Pancreas (tissue), 10 donors: Measurements from ENCODE around the gene SUPT3H. TPM values are rescaled to one million over a fixed set of nuclear protein-coding genes. Genes with fewer than 3 reads are reported as not detected.

Source experiments
- ATAC-seq, 4 donors: fragments of 200-7000 bp; cut with Tn5 transposase; one replicate each; pipeline versions ENCODE4 v1.8.0 to v1.9.1; 2020; ENCODE audit warnings: mild to moderate bottlenecking in 4 of 4, moderate library complexity in 4 of 4
- DNase-seq, 6 donors: peaks; one replicate each; pipeline ENCODE4 v3.0.0-alpha.2; 2020
- FAIRE-seq: peaks from 2 replicates; lab custom pipeline; 2012; peaks lifted over from hg19 to GRCh38; lab: Jason Lieb, UNC
- H3K27ac ChIP-seq, 4 donors: fragments of 200-600 bp; sonication (generic); 1 replicate in 3 of 4; 2 replicates in 1 of 4; pipeline versions ENCODE4 v1.5.0 to v1.8.0; 2020
- H3K27me3 ChIP-seq, 4 donors: fragments of 200-600 bp; one replicate each; pipeline ENCODE4 v1.8.0; 2021
- H3K36me3 ChIP-seq, 3 donors: fragments of 200-600 bp; sonication (generic) in 1 of 3; one replicate each; pipeline versions ENCODE4 v1.5.0 to v1.8.0; 2020 to 2021
- H3K4me1 ChIP-seq, 3 donors: fragments of 200-600 bp; one replicate each; pipeline ENCODE4 v1.8.0; 2021
- H3K4me3 ChIP-seq, 4 donors: fragments of 200-600 bp; sonication (generic) in 2 of 4; one replicate each; pipeline versions ENCODE4 v1.5.0 to v1.8.0; 2020 to 2021
- H3K9me3 ChIP-seq, 4 donors: fragments of 200-600 bp; one replicate each; pipeline ENCODE4 v1.8.0; 2021
- WGBS, 2 donors: extraction: QIAGEN DNeasy Blood & Tissue Kit; methylation state at CpG; one replicate each; pipeline ENCODE4 v1.1.7; 2013; 5-methylcytosine and 5-hydroxymethylcytosine counted together
- intact Hi-C, 3 donors: fragments of 100-400 bp; cut with DNase I; formaldehyde crosslinking; loops; one replicate each; pipeline versions ENCODE4 v1.11.1 to v1.14.2; 2022
- polyA plus RNA-seq, 2 donors: library from polyadenylated mRNA; stranded (reverse); fragments of 200-250 nt; gene quantifications; one replicate each; pipeline ENCODE4 v1.2.3, GENCODE V29; 2013
- total RNA-seq, 6 donors: library from RNA; stranded (reverse); fragmentation: NEBNext Ultra II Directional in 4 of 6; extraction: Animal tissue kit (Norgen Biotek cat#: 25700) in 4 of 6; gene quantifications; one replicate each; pipeline versions ENCODE4 v1.2.1 to v1.2.4, GENCODE V29; 2021 to 2023
- TF ChIP-seq, protein P1 (sequence below), 4 donors: fragments of 200-600 bp; sonication (generic) in 3 of 4; IDR thresholded peaks; one replicate each; pipeline versions ENCODE4 v1.5.0 to v1.8.0; 2021; ENCODE audit warnings: antibody characterized with exemption in 4 of 4
- donor health status: healthy with polysubstance abuse.
- donor health status: DM: no; HTN: no; CAD: no; lungs with moderate emphysema.
- donor health status: DM: no; HTN: no; CAD: no.
- donor health status: control.
- donor health status: control.
- donor health status: Bipolar disorder and iron deficiency.
- donor health status: DM: yes; HTN: yes; CAD: no.
- donor health status: DM: no; HTN: no; CAD: no.
- donor health status: DM: no; HTN: no; CAD: no.
- donor health status: DM: yes; HTN: yes; CAD: no.

The SUPT3H gene
- total and polyA plus RNA-seq, 8 donors: 3.6 to 8.0 (median 5.3) TPM

- intact Hi-C loops: no loop called here
- Histone ChIP-seq H3K27ac (no peak overlapping the region), H3K4me1 (no peaks in the 10 kb centered on the region), H3K4me3 (no peak overlapping the region), H3K9me3 (no peaks in the 10 kb centered on the region), H3K36me3 (no peaks in the 10 kb centered on the region), H3K27me3 (no peaks in the 10 kb centered on the region)
- no peak for ATAC-seq
- no peak for DNase-seq
- FAIRE-seq: no peak
- WGBS, 2 donors: 75 to 82% methylated on average over 2 of the region's 2 CpGs
- TF ChIP-seq, protein P1, sequence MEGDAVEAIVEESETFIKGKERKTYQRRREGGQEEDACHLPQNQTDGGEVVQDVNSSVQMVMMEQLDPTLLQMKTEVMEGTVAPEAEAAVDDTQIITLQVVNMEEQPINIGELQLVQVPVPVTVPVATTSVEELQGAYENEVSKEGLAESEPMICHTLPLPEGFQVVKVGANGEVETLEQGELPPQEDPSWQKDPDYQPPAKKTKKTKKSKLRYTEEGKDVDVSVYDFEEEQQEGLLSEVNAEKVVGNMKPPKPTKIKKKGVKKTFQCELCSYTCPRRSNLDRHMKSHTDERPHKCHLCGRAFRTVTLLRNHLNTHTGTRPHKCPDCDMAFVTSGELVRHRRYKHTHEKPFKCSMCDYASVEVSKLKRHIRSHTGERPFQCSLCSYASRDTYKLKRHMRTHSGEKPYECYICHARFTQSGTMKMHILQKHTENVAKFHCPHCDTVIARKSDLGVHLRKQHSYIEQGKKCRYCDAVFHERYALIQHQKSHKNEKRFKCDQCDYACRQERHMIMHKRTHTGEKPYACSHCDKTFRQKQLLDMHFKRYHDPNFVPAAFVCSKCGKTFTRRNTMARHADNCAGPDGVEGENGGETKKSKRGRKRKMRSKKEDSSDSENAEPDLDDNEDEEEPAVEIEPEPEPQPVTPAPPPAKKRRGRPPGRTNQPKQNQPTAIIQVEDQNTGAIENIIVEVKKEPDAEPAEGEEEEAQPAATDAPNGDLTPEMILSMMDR (IDR thresholded peaks at IDR 0.05): no peak
Measured at GRCh38 chr6:45192556-45192955, 185.2 kb downstream of the SUPT3H start.

GRCh38 chr6:45191414-45191813 is 186.3 kb downstream of the SUPT3H start:
- no peak overlapping the region for H3K27ac ChIP-seq
- no peak for DNase-seq
- intact Hi-C loops: no loop called here
- no peak overlapping the region for H3K4me3 ChIP-seq
- no peaks in the 10 kb centered on the region for H3K4me1 ChIP-seq
- H3K9me3 ChIP-seq: no peaks in the 10 kb centered on the region
- 54 to 65% methylated on average over 4 of the region's 4 CpGs for WGBS, 2 donors
- FAIRE-seq: no peak
- no peaks in the 10 kb centered on the region for H3K27me3 ChIP-seq
- TF ChIP-seq, protein P1 (IDR thresholded peaks at IDR 0.05): no peak
- no peaks in the 10 kb centered on the region for H3K36me3 ChIP-seq
- ATAC-seq: no peak

GRCh38 chr6:45187836-45188235 is 189.9 kb downstream of the SUPT3H start:
- no peak overlapping the region for H3K27ac ChIP-seq
- H3K9me3 ChIP-seq: no peaks in the 10 kb centered on the region
- ATAC-seq: no peak
- no peak for DNase-seq
- 93 to 95% methylated on average over 2 of the region's 2 CpGs for WGBS, 2 donors
- H3K4me3 ChIP-seq: no peak overlapping the region
- intact Hi-C loops: no loop called here
- no peak for FAIRE-seq
- no peaks in the 10 kb centered on the region for H3K27me3 ChIP-seq
- TF ChIP-seq, protein P1 (IDR thresholded peaks at IDR 0.05): no peak
- H3K4me1 ChIP-seq: no peaks in the 10 kb centered on the region
- H3K36me3 ChIP-seq: no peaks in the 10 kb centered on the region

- DNase-seq (no peak), FAIRE-seq (no peak), ATAC-seq (no peak)
- intact Hi-C loops: no loop called here
- no peaks in the 10 kb centered on the region for H3K9me3 ChIP-seq
- H3K36me3 ChIP-seq: no peaks in the 10 kb centered on the region
- no peak overlapping the region for H3K4me3 ChIP-seq
- H3K4me1 ChIP-seq: no peaks in the 10 kb centered on the region
- TF ChIP-seq, protein P1 (IDR thresholded peaks at IDR 0.05): no peak
- 96 to 100% methylated on average over 2 of the region's 2 CpGs for WGBS, 2 donors
- H3K27me3 ChIP-seq: no peaks in the 10 kb centered on the region
- no peak overlapping the region for H3K27ac ChIP-seq
Measured at GRCh38 chr6:45185403-45186251, 192.1 kb downstream of the SUPT3H start.

- DNase-seq (no peak), FAIRE-seq (no peak), ATAC-seq (no peak)
- TF ChIP-seq, protein P1 (IDR thresholded peaks at IDR 0.05): no peak
- Histone ChIP-seq H3K4me1 (no peaks in the 10 kb centered on the region), H3K27me3 (no peaks in the 10 kb centered on the region), H3K9me3 (no peaks in the 10 kb centered on the region), H3K36me3 (no peaks in the 10 kb centered on the region), H3K4me3 (no peak overlapping the region), H3K27ac (no peak overlapping the region)
- 87 to 91% methylated on average over 4 of the region's 4 CpGs for WGBS, 2 donors
- intact Hi-C loops: no loop called here
Measured at GRCh38 chr6:45184937-45185336, 192.8 kb downstream of the SUPT3H start.
